ENCODE results near the gene CEP41. TPM values are rescaled to one million over a fixed set of nuclear protein-coding genes. Genes with fewer than 3 reads are reported as not detected.

CEP41 gene
- total and polyA plus RNA-seq, 10 of the 15 experiments (the other 5 are each of a cell fraction or from before 2014, with no cell fraction given) = 11.4 to 43.0 (median 24.7) TPM

- TF ChIP-seq BHLHE40 (IDR thresholded peaks at IDR 0.05; ENCODE audit: borderline replicate concordance in 1 of 2, low read depth in 2 of 2, low read length in 1 of 2) (no peak), STAT3 (IDR thresholded peaks at IDR 0.05; ENCODE audit: low read depth, low read length) (no peak), ZNF274 (IDR thresholded peaks at IDR 0.05; ENCODE audit: insufficient read depth, insufficient read length) (no peak), SRF (IDR thresholded peaks at IDR 0.05; ENCODE audit: low read depth in 2 of 2, low read length in 2 of 2) (no peak), POLR2AphosphoS2 (IDR thresholded peaks at IDR 0.05; ENCODE audit: low read depth, low read length) (no peak), ZNF24 (IDR thresholded peaks at IDR 0.05) (no peak), GABPA (IDR thresholded peaks at IDR 0.05; ENCODE audit: low read depth) (no peak), ZNF217 (IDR thresholded peaks at IDR 0.05) (no peak), NKRF (conservative IDR thresholded peaks at IDR 0.05) (no peak), HCFC1 (IDR thresholded peaks at IDR 0.05; ENCODE audit: low read length) (no peak), ESRRA (IDR thresholded peaks at IDR 0.05; ENCODE audit: low read length) (no peak), IKZF2 (IDR thresholded peaks at IDR 0.05) (no peak)
These were observed 59.1 kb downstream of the CEP41 start (continued) for GRCh38 chr7:130381468-130382312.

Data from GM12878 (cell line).